GM21737 (cell line): ENCODE measurements around the gene RARB.

Source experiments
- ATAC-seq: cut with Tn5 transposase; IDR thresholded peaks from one replicate; pipeline ENCODE4 v1.9.1; 2021; ENCODE audit warnings: mild to moderate bottlenecking, moderate library complexity; ENCODE audit not compliant: unreplicated experiment

Gene RARB

GRCh38 chr3:25503898-25504301 lies 75.8 kb downstream of the RARB start:
- no peak for ATAC-seq

GRCh38 chr3:25505581-25505980 lies 77.5 kb downstream of the RARB start:
- ATAC-seq, result no peak

GRCh38 chr3:25507811-25508210 lies 79.7 kb downstream of the RARB start:
- ATAC-seq, result no peak

GRCh38 chr3:25508433-25508832 lies 80.4 kb downstream of the RARB start:
- no peak for ATAC-seq

- ATAC-seq, result no peak
These were observed 80.8 kb downstream of the RARB start for GRCh38 chr3:25508901-25509300.

GRCh38 chr3:25510797-25511196 lies 82.7 kb downstream of the RARB start:
- no peak for ATAC-seq

GRCh38 chr3:25511972-25512721 lies 84.1 kb downstream of the RARB start:
- no peak for ATAC-seq

- no peak for ATAC-seq
These were observed 85.7 kb downstream of the RARB start for GRCh38 chr3:25513642-25514266.

- no peak for ATAC-seq
These were observed 87.1 kb downstream of the RARB start for GRCh38 chr3:25515171-25515570.

- no peak for ATAC-seq
These were observed 93.0 kb downstream of the RARB start for GRCh38 chr3:25520926-25521559.

GRCh38 chr3:25527336-25527735 lies 99.3 kb downstream of the RARB start:
- ATAC-seq, result no peak

- ATAC-seq, result no peak
These were observed 99.7 kb downstream of the RARB start for GRCh38 chr3:25527801-25528200.

GRCh38 chr3:25531971-25532370 lies 103.9 kb downstream of the RARB start:
- no peak for ATAC-seq

GRCh38 chr3:25532431-25533162 lies 104.5 kb downstream of the RARB start:
- no peak for ATAC-seq

- ATAC-seq, result no peak
These were observed 105.3 kb downstream of the RARB start for GRCh38 chr3:25533399-25533798.

- no peak for ATAC-seq
These were observed 105.9 kb downstream of the RARB start for GRCh38 chr3:25534007-25534406.

GRCh38 chr3:25536521-25537391 lies 108.7 kb downstream of the RARB start:
- ATAC-seq, result no peak

GRCh38 chr3:25537516-25537915 lies 109.5 kb downstream of the RARB start:
- ATAC-seq, result no peak

GRCh38 chr3:25540273-25540672 lies 112.2 kb downstream of the RARB start:
- no peak for ATAC-seq

GRCh38 chr3:25542492-25543039 lies 114.5 kb downstream of the RARB start:
- ATAC-seq, result no peak
